Keratinocyte (primary cell): ENCODE data around the gene SLBP. TPM values are rescaled to one million over a fixed set of nuclear protein-coding genes. Genes with fewer than 3 reads are reported as not detected.

Experiments
- DNase-seq: peaks from one replicate; pipeline ENCODE4 v3.0.0-alpha.2; 2011; ENCODE audit warnings: low read depth, missing footprints, low spot score
- FAIRE-seq: peaks from 2 replicates; lab custom pipeline; 2011; peaks lifted over from hg19 to GRCh38; lab: Jason Lieb, UNC
- H2AFZ ChIP-seq: 2 replicates; pipeline ENCODE4 v1.6.0; 2012; ENCODE audit warnings: low read length, control low read depth, inconsistent platforms; ENCODE audit not compliant: control insufficient read depth
- H3K27ac ChIP-seq: 2 replicates; pipeline ENCODE4 v1.5.1; 2011; ENCODE audit warnings: low read length; ENCODE audit not compliant: control insufficient read depth, insufficient read depth
- H3K27me3 ChIP-seq: 3 replicates; pipeline ENCODE4 v1.6.0; 2011; ENCODE audit warnings: low read length; ENCODE audit not compliant: control insufficient read depth, insufficient read depth; ENCODE audit errors: extremely low read depth
- H3K36me3 ChIP-seq, 2 experiments: 2 replicates in 1 of 2; 3 replicates in 1 of 2; pipeline ENCODE4 v1.5.1; 2011; ENCODE audit warnings: low read length in 2 of 2, mild to moderate bottlenecking in 1 of 2; ENCODE audit not compliant: control insufficient read depth in 2 of 2, insufficient read depth in 2 of 2; ENCODE audit errors: extremely low read depth in 1 of 2
- H3K4me1 ChIP-seq: 3 replicates; pipeline ENCODE4 v1.5.1; 2011; ENCODE audit warnings: low read length; ENCODE audit not compliant: control insufficient read depth, insufficient read depth; ENCODE audit errors: extremely low read depth
- H3K4me2 ChIP-seq: 3 replicates; pipeline ENCODE4 v1.6.0; 2011; ENCODE audit warnings: low read depth, low read length; ENCODE audit not compliant: control insufficient read depth, insufficient read depth; ENCODE audit errors: extremely low read depth
- H3K4me3 ChIP-seq, 3 experiments: fragments of 200-600 bp in 1 of 3; sonication (generic) in 1 of 3; 2 replicates in 2 of 3; 3 replicates in 1 of 3; pipeline ENCODE4 v1.5.1; 2011 to 2016; ENCODE audit warnings: low read length in 3 of 3, mild to moderate bottlenecking in 3 of 3, control low read depth in 2 of 3, inconsistent platforms in 1 of 3, low read depth in 1 of 3, mixed read lengths in 1 of 3, mixed run types in 1 of 3, moderate library complexity in 1 of 3; ENCODE audit not compliant: control insufficient read depth in 2 of 3, insufficient read depth in 2 of 3; ENCODE audit errors: extremely low read depth in 1 of 3
- H3K79me2 ChIP-seq: 2 replicates; pipeline ENCODE4 v1.6.0; 2012; ENCODE audit warnings: low read length; ENCODE audit not compliant: control insufficient read depth, insufficient read depth
- H3K9ac ChIP-seq: 3 replicates; pipeline ENCODE4 v1.6.0; 2011; ENCODE audit warnings: low read length; ENCODE audit not compliant: control insufficient read depth, insufficient read depth; ENCODE audit errors: extremely low read depth
- H3K9me1 ChIP-seq: 3 replicates; pipeline ENCODE4 v1.6.0; 2011; ENCODE audit warnings: low read length; ENCODE audit not compliant: control insufficient read depth, insufficient read depth; ENCODE audit errors: extremely low read depth
- H3K9me3 ChIP-seq: 2 replicates; pipeline ENCODE4 v1.5.1; 2012; ENCODE audit warnings: low read depth, low read length; ENCODE audit not compliant: control insufficient read depth
- H4K20me1 ChIP-seq: 3 replicates; pipeline ENCODE4 v1.6.0; 2011; ENCODE audit warnings: low read length; ENCODE audit not compliant: control insufficient read depth, insufficient read depth; ENCODE audit errors: extremely low read depth
- CTCF ChIP-seq, 3 experiments: IDR thresholded peaks in 1 of 3; conservative IDR thresholded peaks in 1 of 3; optimal IDR thresholded peaks in 1 of 3; 2 replicates in 2 of 3; 3 replicates in 1 of 3; pipeline versions ENCODE3 to v1.5.1; 2011; ENCODE audit warnings: low read length in 3 of 3, mild to moderate bottlenecking in 3 of 3, moderate library complexity in 2 of 3, control low read depth in 1 of 3, inconsistent platforms in 1 of 3; ENCODE audit not compliant: insufficient read depth in 2 of 3; ENCODE audit errors: extremely low read depth in 1 of 3
- EZH2 ChIP-seq: IDR thresholded peaks from one replicate; pipeline ENCODE4 v1.6.1; 2012; ENCODE audit warnings: inconsistent platforms, mild to moderate bottlenecking, low read length, moderate library complexity
- dilution Hi-C: fragments of 300-500 bp; cut with MboI; formaldehyde crosslinking; loops from one replicate; pipeline ENCODE4 v1.7.0; 2020; ENCODE audit warnings: low sequenced_read_pairs; ENCODE audit not compliant: extremely low pct_ligation_motif_present
- polyA plus RNA-seq, 5 experiments: library from polyadenylated mRNA; depleted of rRNA in 3 of 5; stranded (reverse) in 3 of 5; stranded (forward) in 1 of 5; unstranded in 1 of 5; fragments of >200 nt; gene quantifications; 1 replicate in 1 of 5; 2 replicates in 3 of 5; 3 replicates in 1 of 5; pipeline versions ENCODE4 v1.2.1 to v1.2.3, GENCODE V29; 2011 to 2012; ENCODE audit warnings: missing spikeins in 2 of 5, low read depth in 1 of 5, low replicate concordance in 1 of 5

Gene SLBP
- polyA plus RNA-seq, 1 donor (not counting 4 experiments of a cell fraction or from before 2014, with no cell fraction given) = 90.6 TPM

- dilution Hi-C loops = no loop called here
- no peak for DNase-seq
- H4K20me1 ChIP-seq = no peaks in the 10 kb centered on the region
- H2AFZ ChIP-seq = no peak overlapping the region
- H3K4me2 ChIP-seq = no peak overlapping the region
- TF ChIP-seq CTCF (optimal IDR thresholded peaks at IDR 0.05 in 1 of 3, IDR thresholded peaks at IDR 0.05 in 1 of 3, conservative IDR thresholded peaks at IDR 0.05 in 1 of 3; ENCODE audit: extremely low read depth in 1 of 3, insufficient read depth in 2 of 3, low read length in 3 of 3) (no peak), EZH2 (no peak)
- no peak overlapping the region for H3K27ac ChIP-seq
- no peak for FAIRE-seq
- H3K36me3 ChIP-seq = no peaks in the 10 kb centered on the region
- H3K9ac ChIP-seq = no peak overlapping the region
- H3K79me2 ChIP-seq = no peaks in the 10 kb centered on the region
- H3K27me3 ChIP-seq = no peaks in the 10 kb centered on the region
- no peaks in the 10 kb centered on the region for H3K9me1 ChIP-seq
- no peaks in the 10 kb centered on the region for H3K9me3 ChIP-seq
- no peaks in the 10 kb centered on the region for H3K4me1 ChIP-seq
- no peak overlapping the region for H3K4me3 ChIP-seq
Observed at GRCh38 chr4:1669850-1670249, 42.3 kb downstream of the SLBP start.

GRCh38 chr4:1669270-1669669 lies 42.8 kb downstream of the SLBP start:
- Histone ChIP-seq H3K4me2 (no peak overlapping the region), H3K4me3 (no peak overlapping the region), H3K4me1 (no peaks in the 10 kb centered on the region), H3K36me3 (no peaks in the 10 kb centered on the region), H3K9ac (no peak overlapping the region), H3K27ac (no peak overlapping the region), H3K9me1 (no peaks in the 10 kb centered on the region), H2AFZ (no peak overlapping the region), H3K9me3 (no peaks in the 10 kb centered on the region), H4K20me1 (no peaks in the 10 kb centered on the region), H3K27me3 (no peaks in the 10 kb centered on the region), H3K79me2 (no peaks in the 10 kb centered on the region)
- DNase-seq (no peak), FAIRE-seq (no peak)
- dilution Hi-C loops = no loop called here
- no peak for TF ChIP-seq EZH2

- H3K9ac ChIP-seq = no peak overlapping the region
- H3K9me1 ChIP-seq = no peaks in the 10 kb centered on the region
- no peak for FAIRE-seq
- no peaks in the 10 kb centered on the region for H3K79me2 ChIP-seq
- no peak overlapping the region for H3K4me3 ChIP-seq
- DNase-seq = no peak
- dilution Hi-C loops = no loop called here
- no peak overlapping the region for H2AFZ ChIP-seq
- no peaks in the 10 kb centered on the region for H3K9me3 ChIP-seq
- no peaks in the 10 kb centered on the region for H3K36me3 ChIP-seq
- no peaks in the 10 kb centered on the region for H3K27me3 ChIP-seq
- no peaks in the 10 kb centered on the region for H3K4me1 ChIP-seq
- no peaks in the 10 kb centered on the region for H4K20me1 ChIP-seq
- H3K4me2 ChIP-seq = no peak overlapping the region
- TF ChIP-seq EZH2 (no peak), CTCF (optimal IDR thresholded peaks at IDR 0.05 in 1 of 3, IDR thresholded peaks at IDR 0.05 in 1 of 3, conservative IDR thresholded peaks at IDR 0.05 in 1 of 3; ENCODE audit: extremely low read depth in 1 of 3, insufficient read depth in 2 of 3, low read length in 3 of 3) (no peak)
- no peak overlapping the region for H3K27ac ChIP-seq
Observed at GRCh38 chr4:1668488-1668840, 43.7 kb downstream of the SLBP start.
